HEK293 (cell line): Measurements from ENCODE around the gene PDE12.
A peak's percentile ranks its signal among the peaks of the same experiment; 100 is the strongest.

ENCODE experiments used
- IKZF3 ChIP-seq: fragments of 450-650 bp; IDR thresholded peaks from 2 replicates; pipeline ENCODE4 v1.5.0; 2018; ENCODE audit warnings: missing biosample characterization, mild to moderate bottlenecking, missing genetic modification characterization, moderate library complexity
- INSM2 ChIP-seq: fragments of 450-650 bp; formaldehyde crosslinking; IDR thresholded peaks from 2 replicates; pipeline ENCODE4 v1.5.1; 2016; ENCODE audit warnings: missing biosample characterization, missing genetic modification characterization
- MEIS1 ChIP-seq: sonication (generic); formaldehyde crosslinking; IDR thresholded peaks from 2 replicates; pipeline ENCODE4 v1.8.1; 2022; ENCODE audit warnings: missing genetic modification reagents, mild to moderate bottlenecking, borderline replicate concordance
- MZF1 ChIP-seq: fragments of 450-650 bp; formaldehyde crosslinking; IDR thresholded peaks from 2 replicates; pipeline ENCODE4 v1.5.1; 2017; ENCODE audit warnings: missing biosample characterization, missing genetic modification characterization, borderline replicate concordance
- PATZ1 ChIP-seq: fragments of 450-650 bp; formaldehyde crosslinking; IDR thresholded peaks from 2 replicates; pipeline ENCODE4 v1.5.1; 2016; ENCODE audit warnings: missing biosample characterization, missing genetic modification characterization
- ZFP3 ChIP-seq: fragments of 450-650 bp; formaldehyde crosslinking; IDR thresholded peaks from 2 replicates; pipeline ENCODE4 v1.5.1; 2016; ENCODE audit warnings: low read depth, missing biosample characterization, missing genetic modification characterization
- ZIC2 ChIP-seq: fragments of 450-650 bp; formaldehyde crosslinking; IDR thresholded peaks from 2 replicates; pipeline ENCODE4 v1.5.1; 2016; ENCODE audit warnings: missing biosample characterization, missing genetic modification characterization
- ZNF18 ChIP-seq: fragments of 450-650 bp; formaldehyde crosslinking; IDR thresholded peaks from 2 replicates; pipeline ENCODE4 v1.5.1; 2016; ENCODE audit warnings: missing biosample characterization, missing genetic modification characterization
- ZNF248 ChIP-seq: fragments of 450-650 bp; formaldehyde crosslinking; IDR thresholded peaks from 2 replicates; pipeline ENCODE4 v1.5.1; 2017; ENCODE audit warnings: missing biosample characterization, missing genetic modification characterization
- ZNF501 ChIP-seq: fragments of 450-650 bp; formaldehyde crosslinking; IDR thresholded peaks from 2 replicates; pipeline ENCODE4 v1.5.1; 2016; ENCODE audit warnings: missing biosample characterization, missing genetic modification characterization
- ZNF555 ChIP-seq: fragments of 450-650 bp; formaldehyde crosslinking; conservative IDR thresholded peaks from 2 replicates; pipeline ENCODE4 v1.5.1; 2017; ENCODE audit warnings: missing biosample characterization, mild to moderate bottlenecking, missing genetic modification characterization, inconsistent platforms
- ZNF621 ChIP-seq: fragments of 450-650 bp; formaldehyde crosslinking; IDR thresholded peaks from 2 replicates; pipeline ENCODE4 v1.5.1; 2017; ENCODE audit warnings: missing biosample characterization, missing genetic modification characterization
- ZNF701 ChIP-seq: fragments of 450-650 bp; formaldehyde crosslinking; IDR thresholded peaks from 2 replicates; pipeline ENCODE4 v1.5.1; 2016; ENCODE audit warnings: missing biosample characterization, missing genetic modification characterization
- ZNF707 ChIP-seq: fragments of 450-650 bp; formaldehyde crosslinking; IDR thresholded peaks from 2 replicates; pipeline ENCODE4 v1.5.1; 2016; ENCODE audit warnings: missing biosample characterization, missing genetic modification characterization
- ZNF76 ChIP-seq: fragments of 450-650 bp; formaldehyde crosslinking; IDR thresholded peaks from 2 replicates; pipeline ENCODE4; 2016; ENCODE audit warnings: low read depth, missing biosample characterization, missing genetic modification characterization, borderline replicate concordance
- ZNF843 ChIP-seq: fragments of 450-650 bp; formaldehyde crosslinking; IDR thresholded peaks from 2 replicates; pipeline ENCODE4 v1.5.1; 2016; ENCODE audit warnings: missing biosample characterization, missing genetic modification characterization
- ZSCAN23 ChIP-seq: fragments of 450-650 bp; formaldehyde crosslinking; IDR thresholded peaks from 2 replicates; pipeline ENCODE4 v1.5.1; 2016; ENCODE audit warnings: missing biosample characterization, missing genetic modification characterization
- TF ChIP-seq, protein P1 (sequence below): fragments of 450-650 bp; formaldehyde crosslinking; conservative IDR thresholded peaks from 2 replicates; pipeline ENCODE4 v1.5.1; 2016; ENCODE audit warnings: low read depth, missing biosample characterization, missing genetic modification characterization
- TF ChIP-seq, protein P2 (sequence below): fragments of 450-650 bp; formaldehyde crosslinking; IDR thresholded peaks from 2 replicates; pipeline ENCODE4 v1.5.1; 2016; ENCODE audit warnings: missing biosample characterization, missing genetic modification characterization, borderline replicate concordance
- TF ChIP-seq, protein P3 (sequence below): fragments of 450-650 bp; formaldehyde crosslinking; IDR thresholded peaks from 2 replicates; pipeline ENCODE4 v1.5.1; 2016; ENCODE audit warnings: missing biosample characterization, missing genetic modification characterization, low read depth

Gene PDE12

GRCh38 chr3:57597127-57597923 lies 41.3 kb downstream of the PDE12 start, which contains the start of gene ARF4 (continued):
- TF ChIP-seq, protein P1, sequence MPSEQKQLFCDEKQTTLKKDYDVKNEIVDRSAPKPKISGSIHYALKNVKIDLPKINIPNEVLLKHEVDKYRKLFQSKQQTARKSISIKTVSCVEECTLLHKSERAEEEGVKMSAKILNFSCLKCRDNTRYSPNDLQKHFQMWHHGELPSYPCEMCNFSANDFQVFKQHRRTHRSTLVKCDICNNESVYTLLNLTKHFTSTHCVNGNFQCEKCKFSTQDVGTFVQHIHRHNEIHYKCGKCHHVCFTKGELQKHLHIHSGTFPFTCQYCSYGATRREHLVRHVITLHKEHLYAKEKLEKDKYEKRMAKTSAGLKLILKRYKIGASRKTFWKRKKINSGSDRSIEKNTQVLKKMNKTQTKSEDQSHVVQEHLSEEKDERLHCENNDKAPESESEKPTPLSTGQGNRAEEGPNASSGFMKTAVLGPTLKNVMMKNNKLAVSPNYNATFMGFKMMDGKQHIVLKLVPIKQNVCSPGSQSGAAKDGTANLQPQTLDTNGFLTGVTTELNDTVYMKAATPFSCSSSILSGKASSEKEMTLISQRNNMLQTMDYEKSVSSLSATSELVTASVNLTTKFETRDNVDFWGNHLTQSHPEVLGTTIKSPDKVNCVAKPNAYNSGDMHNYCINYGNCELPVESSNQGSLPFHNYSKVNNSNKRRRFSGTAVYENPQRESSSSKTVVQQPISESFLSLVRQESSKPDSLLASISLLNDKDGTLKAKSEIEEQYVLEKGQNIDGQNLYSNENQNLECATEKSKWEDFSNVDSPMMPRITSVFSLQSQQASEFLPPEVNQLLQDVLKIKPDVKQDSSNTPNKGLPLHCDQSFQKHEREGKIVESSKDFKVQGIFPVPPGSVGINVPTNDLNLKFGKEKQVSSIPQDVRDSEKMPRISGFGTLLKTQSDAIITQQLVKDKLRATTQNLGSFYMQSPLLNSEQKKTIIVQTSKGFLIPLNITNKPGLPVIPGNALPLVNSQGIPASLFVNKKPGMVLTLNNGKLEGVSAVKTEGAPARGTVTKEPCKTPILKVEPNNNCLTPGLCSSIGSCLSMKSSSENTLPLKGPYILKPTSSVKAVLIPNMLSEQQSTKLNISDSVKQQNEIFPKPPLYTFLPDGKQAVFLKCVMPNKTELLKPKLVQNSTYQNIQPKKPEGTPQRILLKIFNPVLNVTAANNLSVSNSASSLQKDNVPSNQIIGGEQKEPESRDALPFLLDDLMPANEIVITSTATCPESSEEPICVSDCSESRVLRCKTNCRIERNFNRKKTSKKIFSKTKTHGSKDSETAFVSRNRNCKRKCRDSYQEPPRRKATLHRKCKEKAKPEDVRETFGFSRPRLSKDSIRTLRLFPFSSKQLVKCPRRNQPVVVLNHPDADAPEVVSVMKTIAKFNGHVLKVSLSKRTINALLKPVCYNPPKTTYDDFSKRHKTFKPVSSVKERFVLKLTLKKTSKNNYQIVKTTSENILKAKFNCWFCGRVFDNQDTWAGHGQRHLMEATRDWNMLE (tag by site-specific recombination), result peak; percentile 90
- TF ChIP-seq ZNF501 (tag by site-specific recombination) (peak; percentile 48; the same call in 1 of the 2 replicates), ZFP3 (no peak), ZNF76 (tag by site-specific recombination) (peak; percentile 93), ZNF843 (tag by site-specific recombination) (peak; percentile 45; the same call in 1 of the 2 replicates), MZF1 (no peak; the same call in 1 of the 2 replicates), ZNF555 (no peak), ZNF707 (tag by site-specific recombination) (no peak), ZNF621 (no peak), ZNF18 (no peak), ZNF248 (tag by site-specific recombination) (no peak), ZIC2 (tag by site-specific recombination) (peak; percentile 22; the same call in 1 of the 2 replicates), ZSCAN23 (tag by site-specific recombination) (no peak), IKZF3 (tag by site-specific recombination) (no peak), PATZ1 (tag by site-specific recombination) (no peak), INSM2 (tag by site-specific recombination) (0 out of 2 replicates have a peak, but pooled peaks have one; percentile 52), ZNF701 (tag by site-specific recombination) (no peak), MEIS1 (CRISPR knock-in tag) (no peak)
- TF ChIP-seq, protein P2, sequence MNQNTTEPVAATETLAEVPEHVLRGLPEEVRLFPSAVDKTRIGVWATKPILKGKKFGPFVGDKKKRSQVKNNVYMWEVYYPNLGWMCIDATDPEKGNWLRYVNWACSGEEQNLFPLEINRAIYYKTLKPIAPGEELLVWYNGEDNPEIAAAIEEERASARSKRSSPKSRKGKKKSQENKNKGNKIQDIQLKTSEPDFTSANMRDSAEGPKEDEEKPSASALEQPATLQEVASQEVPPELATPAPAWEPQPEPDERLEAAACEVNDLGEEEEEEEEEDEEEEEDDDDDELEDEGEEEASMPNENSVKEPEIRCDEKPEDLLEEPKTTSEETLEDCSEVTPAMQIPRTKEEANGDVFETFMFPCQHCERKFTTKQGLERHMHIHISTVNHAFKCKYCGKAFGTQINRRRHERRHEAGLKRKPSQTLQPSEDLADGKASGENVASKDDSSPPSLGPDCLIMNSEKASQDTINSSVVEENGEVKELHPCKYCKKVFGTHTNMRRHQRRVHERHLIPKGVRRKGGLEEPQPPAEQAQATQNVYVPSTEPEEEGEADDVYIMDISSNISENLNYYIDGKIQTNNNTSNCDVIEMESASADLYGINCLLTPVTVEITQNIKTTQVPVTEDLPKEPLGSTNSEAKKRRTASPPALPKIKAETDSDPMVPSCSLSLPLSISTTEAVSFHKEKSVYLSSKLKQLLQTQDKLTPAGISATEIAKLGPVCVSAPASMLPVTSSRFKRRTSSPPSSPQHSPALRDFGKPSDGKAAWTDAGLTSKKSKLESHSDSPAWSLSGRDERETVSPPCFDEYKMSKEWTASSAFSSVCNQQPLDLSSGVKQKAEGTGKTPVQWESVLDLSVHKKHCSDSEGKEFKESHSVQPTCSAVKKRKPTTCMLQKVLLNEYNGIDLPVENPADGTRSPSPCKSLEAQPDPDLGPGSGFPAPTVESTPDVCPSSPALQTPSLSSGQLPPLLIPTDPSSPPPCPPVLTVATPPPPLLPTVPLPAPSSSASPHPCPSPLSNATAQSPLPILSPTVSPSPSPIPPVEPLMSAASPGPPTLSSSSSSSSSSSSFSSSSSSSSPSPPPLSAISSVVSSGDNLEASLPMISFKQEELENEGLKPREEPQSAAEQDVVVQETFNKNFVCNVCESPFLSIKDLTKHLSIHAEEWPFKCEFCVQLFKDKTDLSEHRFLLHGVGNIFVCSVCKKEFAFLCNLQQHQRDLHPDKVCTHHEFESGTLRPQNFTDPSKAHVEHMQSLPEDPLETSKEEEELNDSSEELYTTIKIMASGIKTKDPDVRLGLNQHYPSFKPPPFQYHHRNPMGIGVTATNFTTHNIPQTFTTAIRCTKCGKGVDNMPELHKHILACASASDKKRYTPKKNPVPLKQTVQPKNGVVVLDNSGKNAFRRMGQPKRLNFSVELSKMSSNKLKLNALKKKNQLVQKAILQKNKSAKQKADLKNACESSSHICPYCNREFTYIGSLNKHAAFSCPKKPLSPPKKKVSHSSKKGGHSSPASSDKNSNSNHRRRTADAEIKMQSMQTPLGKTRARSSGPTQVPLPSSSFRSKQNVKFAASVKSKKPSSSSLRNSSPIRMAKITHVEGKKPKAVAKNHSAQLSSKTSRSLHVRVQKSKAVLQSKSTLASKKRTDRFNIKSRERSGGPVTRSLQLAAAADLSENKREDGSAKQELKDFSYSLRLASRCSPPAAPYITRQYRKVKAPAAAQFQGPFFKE (tag by site-specific recombination), result no peak
- TF ChIP-seq, protein P3, sequence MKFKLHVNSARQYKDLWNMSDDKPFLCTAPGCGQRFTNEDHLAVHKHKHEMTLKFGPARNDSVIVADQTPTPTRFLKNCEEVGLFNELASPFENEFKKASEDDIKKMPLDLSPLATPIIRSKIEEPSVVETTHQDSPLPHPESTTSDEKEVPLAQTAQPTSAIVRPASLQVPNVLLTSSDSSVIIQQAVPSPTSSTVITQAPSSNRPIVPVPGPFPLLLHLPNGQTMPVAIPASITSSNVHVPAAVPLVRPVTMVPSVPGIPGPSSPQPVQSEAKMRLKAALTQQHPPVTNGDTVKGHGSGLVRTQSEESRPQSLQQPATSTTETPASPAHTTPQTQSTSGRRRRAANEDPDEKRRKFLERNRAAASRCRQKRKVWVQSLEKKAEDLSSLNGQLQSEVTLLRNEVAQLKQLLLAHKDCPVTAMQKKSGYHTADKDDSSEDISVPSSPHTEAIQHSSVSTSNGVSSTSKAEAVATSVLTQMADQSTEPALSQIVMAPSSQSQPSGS (tag by site-specific recombination), result peak; percentile 71
